Nephron (organoid): ENCODE measurements around the gene ITGB5.

Experiments
- H3K27ac Mint-ChIP-seq, 3 experiments: 2 replicates each; pipeline ENCODE4 v1.8.0; 2020; ENCODE audit warnings: mixed read lengths in 3 of 3, mild to moderate bottlenecking in 2 of 3, moderate library complexity in 1 of 3
- H3K27me3 Mint-ChIP-seq: 2 replicates; pipeline ENCODE4 v1.8.0; 2021; ENCODE audit warnings: low read depth, mild to moderate bottlenecking, moderate library complexity, mixed read lengths
- H3K36me3 Mint-ChIP-seq: 2 replicates; pipeline ENCODE4 v1.8.0; 2020; ENCODE audit warnings: low read depth, mixed read lengths
- H3K4me1 Mint-ChIP-seq: 2 replicates; pipeline ENCODE4 v1.8.0; 2020; ENCODE audit warnings: mixed read lengths
- H3K4me3 Mint-ChIP-seq, 3 experiments: 2 replicates each; pipeline ENCODE4 v1.8.0; 2020; ENCODE audit warnings: mild to moderate bottlenecking in 3 of 3, mixed read lengths in 3 of 3, moderate library complexity in 2 of 3
- H3K9me3 Mint-ChIP-seq: 2 replicates; pipeline ENCODE4 v1.8.0; 2020; ENCODE audit warnings: mixed read lengths
- CTCF ChIP-seq, 3 experiments: fragments of 200-600 bp; sonication (generic); IDR thresholded peaks; one replicate each; pipeline ENCODE4 v1.5.0; 2021; ENCODE audit warnings: antibody characterized with exemption in 3 of 3; ENCODE audit not compliant: unreplicated experiment in 3 of 3

ITGB5 gene

GRCh38 chr3:124834723-124835718 is 52.1 kb downstream of the ITGB5 start:
- Mint-ChIP-seq H3K36me3 (peaks cover 9% of the 10 kb centered on the region), H3K4me3 (peak overlapping the region in 2 of 3 experiments; percentile 52 to 60), H3K27ac (peak overlapping the region; percentile 80 to 94 (median 84)), H3K9me3 (no peaks in the 10 kb centered on the region), H3K27me3 (peaks cover 8% of the 10 kb centered on the region), H3K4me1 (peaks cover 54% of the 10 kb centered on the region)
- no peak for TF ChIP-seq CTCF (IDR thresholded peaks at IDR 0.05; ENCODE audit: unreplicated experiment in 3 of 3)

- TF ChIP-seq CTCF (IDR thresholded peaks at IDR 0.05; ENCODE audit: unreplicated experiment in 3 of 3): no peak
- Mint-ChIP-seq H3K27me3 (peaks cover 8% of the 10 kb centered on the region), H3K27ac (peak overlapping the region; percentile 46 to 94 (median 92)), H3K36me3 (peaks cover 13% of the 10 kb centered on the region), H3K9me3 (no peaks in the 10 kb centered on the region), H3K4me1 (peaks cover 54% of the 10 kb centered on the region), H3K4me3 (peak overlapping the region in 2 of 3 experiments; percentile 9 to 34)
These were observed 53.3 kb downstream of the ITGB5 start for GRCh38 chr3:124833710-124834332.

- Mint-ChIP-seq H3K9me3 (no peaks in the 10 kb centered on the region), H3K27me3 (peaks cover 8% of the 10 kb centered on the region), H3K27ac (peak overlapping the region; percentile 46 to 94 (median 92)), H3K4me3 (no peak overlapping the region), H3K4me1 (peaks cover 52% of the 10 kb centered on the region), H3K36me3 (peaks cover 16% of the 10 kb centered on the region)
- no peak for TF ChIP-seq CTCF (IDR thresholded peaks at IDR 0.05; ENCODE audit: unreplicated experiment in 3 of 3)
These were observed 54.1 kb downstream of the ITGB5 start for GRCh38 chr3:124832782-124833709.

- Mint-ChIP-seq H3K27me3 (peaks cover 8% of the 10 kb centered on the region), H3K27ac (no peak overlapping the region), H3K9me3 (no peaks in the 10 kb centered on the region), H3K4me3 (no peak overlapping the region), H3K4me1 (peaks cover 41% of the 10 kb centered on the region), H3K36me3 (peaks cover 23% of the 10 kb centered on the region)
- TF ChIP-seq CTCF (IDR thresholded peaks at IDR 0.05; ENCODE audit: unreplicated experiment in 3 of 3): no peak
These were observed 55.5 kb downstream of the ITGB5 start for GRCh38 chr3:124831628-124832199.

- Mint-ChIP-seq H3K27ac (no peak overlapping the region), H3K9me3 (peaks cover 3% of the 10 kb centered on the region), H3K27me3 (peaks cover 3% of the 10 kb centered on the region), H3K36me3 (peaks cover 29% of the 10 kb centered on the region), H3K4me3 (no peak overlapping the region), H3K4me1 (peaks cover 27% of the 10 kb centered on the region)
- TF ChIP-seq CTCF (IDR thresholded peaks at IDR 0.05; ENCODE audit: unreplicated experiment in 3 of 3): no peak
These were observed 57.2 kb downstream of the ITGB5 start for GRCh38 chr3:124829819-124830554.
